Skeletal muscle satellite cell (primary cell): ENCODE measurements around the gene PTDSS2. TPM values are rescaled to one million over a fixed set of nuclear protein-coding genes. Genes with fewer than 3 reads are reported as not detected.

ENCODE experiments used
- H3K27me3 ChIP-seq: 2 replicates; pipeline ENCODE4 v1.7.0; 2013; ENCODE audit warnings: low read length; ENCODE audit not compliant: control insufficient read depth, insufficient read depth
- H3K36me3 ChIP-seq: 2 replicates; pipeline ENCODE4 v1.7.0; 2013; ENCODE audit warnings: mild to moderate bottlenecking, control low read depth, low read length; ENCODE audit not compliant: insufficient read depth
- H3K4me1 ChIP-seq: 2 replicates; pipeline ENCODE4 v1.7.0; 2013; ENCODE audit warnings: low read length; ENCODE audit not compliant: control insufficient read depth, insufficient read depth
- H3K4me2 ChIP-seq: 2 replicates; pipeline ENCODE4 v1.7.0; 2013; ENCODE audit warnings: mild to moderate bottlenecking, low read length
- H3K4me3 ChIP-seq: 2 replicates; pipeline ENCODE4 v1.7.0; 2013; ENCODE audit warnings: low read length
- H3K9ac ChIP-seq: 2 replicates; pipeline ENCODE4 v1.7.0; 2013; ENCODE audit warnings: mild to moderate bottlenecking, low read depth, low read length, moderate library complexity
- H3K9me3 ChIP-seq: replicated peaks from 2 replicates; pipeline ENCODE4 v1.7.0; 2013; ENCODE audit warnings: mild to moderate bottlenecking, control low read depth, low read length
- small RNA-seq: library from RNA; depleted of rRNA; stranded (forward); fragments of <200 nt; gene quantifications from one replicate; pipeline ENCODE3, GENCODE V24; 2012

The PTDSS2 gene

DNA sequence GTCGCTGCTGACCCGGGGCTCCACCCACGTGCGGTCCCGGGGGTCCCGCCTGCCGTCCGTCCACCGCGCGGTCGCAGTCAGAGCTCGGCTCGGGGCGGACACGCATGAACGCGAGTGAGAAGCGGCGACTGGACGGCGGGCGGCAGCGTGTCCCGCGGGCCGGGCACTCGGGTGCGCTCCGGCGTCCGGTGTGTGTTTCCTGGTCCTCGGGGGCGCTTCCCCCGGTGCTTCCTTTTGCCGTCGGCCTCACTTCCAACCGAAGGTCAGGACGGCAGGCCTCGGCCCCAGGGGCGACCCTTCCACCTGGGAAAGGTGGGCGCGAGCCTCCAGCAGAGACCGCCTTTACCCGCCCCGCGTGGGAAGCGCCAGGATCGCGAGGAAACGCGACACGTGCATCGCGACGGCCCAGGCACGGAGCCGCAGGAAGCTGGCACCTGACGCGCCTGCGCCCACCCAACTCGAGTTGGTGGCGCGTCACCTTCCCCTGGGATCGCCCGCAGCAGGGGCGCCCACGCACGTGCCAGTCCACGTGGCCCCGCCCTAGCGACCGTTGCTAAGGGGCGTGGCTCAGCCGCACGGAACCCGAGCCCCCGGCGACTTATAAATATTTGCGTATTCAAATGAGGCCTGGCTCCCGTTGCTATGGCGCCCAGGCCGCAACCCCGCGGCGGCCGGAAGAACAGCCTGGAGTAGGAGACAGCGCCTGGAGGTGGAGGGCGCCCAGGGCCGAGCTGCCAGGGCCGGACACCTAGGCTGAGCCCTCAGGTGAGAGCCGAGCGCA, 87.0 kb downstream of the PTDSS2 start, which contains the start of gene LRRC56:
TSS of gene LRRC56 (plus strand) at position 687 of the 781 bp plus-strand sequence. CDS start 3,158 bp downstream, outside the sequence.
- peaks cover 16% of the 10 kb centered on the region for H3K36me3 ChIP-seq
- H3K4me1 ChIP-seq = peaks cover 24% of the 10 kb centered on the region
- H3K27me3 ChIP-seq = no peaks in the 10 kb centered on the region
- H3K9me3 ChIP-seq = no peaks in the 10 kb centered on the region
- H3K4me2 ChIP-seq = peak within 1 kb of the TSS; percentile 76
- no peak within 1 kb of the TSS for H3K9ac ChIP-seq
- H3K4me3 ChIP-seq = peak within 1 kb of the TSS; percentile 59

DNA sequence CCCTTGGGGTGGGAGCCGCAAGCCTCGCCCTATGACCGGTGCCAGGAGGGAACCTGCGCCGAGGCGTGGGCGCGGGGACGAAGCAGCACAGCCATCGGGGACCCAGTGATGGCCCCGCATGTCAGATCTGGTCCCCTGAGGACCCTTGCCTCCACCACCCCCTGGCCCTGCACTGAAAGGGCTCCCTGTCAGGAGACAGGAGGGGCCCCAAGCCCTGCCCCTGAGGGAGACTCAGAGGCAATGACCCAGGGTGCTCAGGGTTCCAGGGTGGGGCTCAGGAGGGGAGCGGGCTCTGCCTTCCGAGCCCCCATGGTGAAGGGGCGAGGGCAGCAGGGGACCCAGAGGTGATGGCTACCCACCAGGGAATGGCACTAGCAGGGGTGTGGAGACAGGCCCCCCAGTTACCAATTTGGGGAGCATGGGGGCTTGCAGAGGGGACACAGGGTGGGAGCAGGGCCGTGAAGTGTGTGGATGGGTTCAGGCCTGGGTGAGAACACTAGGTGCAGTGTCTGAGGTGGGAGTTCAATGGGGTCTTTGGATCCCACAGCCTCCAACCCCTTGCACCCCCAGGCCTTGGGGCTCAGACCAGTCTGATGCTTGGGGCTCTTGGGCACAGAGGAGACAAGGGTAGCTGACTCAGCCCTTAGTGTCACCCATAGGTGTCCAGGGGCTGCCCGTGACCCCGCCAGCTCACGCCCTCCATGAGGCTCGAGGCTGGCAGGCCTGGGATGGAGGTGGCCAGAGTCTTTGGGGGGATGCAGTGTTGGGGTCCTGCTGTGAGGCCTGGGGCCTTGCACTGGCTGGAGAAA, 87.7 kb downstream of the PTDSS2 start:
- H3K4me1 ChIP-seq = peaks cover 24% of the 10 kb centered on the region
- H3K4me2 ChIP-seq = peak overlapping the region; percentile 76
- H3K4me3 ChIP-seq = peak overlapping the region; percentile 44
- H3K9ac ChIP-seq = no peak overlapping the region
- no peaks in the 10 kb centered on the region for H3K9me3 ChIP-seq
- peaks cover 10% of the 10 kb centered on the region for H3K36me3 ChIP-seq
- H3K27me3 ChIP-seq = no peaks in the 10 kb centered on the region

DNA sequence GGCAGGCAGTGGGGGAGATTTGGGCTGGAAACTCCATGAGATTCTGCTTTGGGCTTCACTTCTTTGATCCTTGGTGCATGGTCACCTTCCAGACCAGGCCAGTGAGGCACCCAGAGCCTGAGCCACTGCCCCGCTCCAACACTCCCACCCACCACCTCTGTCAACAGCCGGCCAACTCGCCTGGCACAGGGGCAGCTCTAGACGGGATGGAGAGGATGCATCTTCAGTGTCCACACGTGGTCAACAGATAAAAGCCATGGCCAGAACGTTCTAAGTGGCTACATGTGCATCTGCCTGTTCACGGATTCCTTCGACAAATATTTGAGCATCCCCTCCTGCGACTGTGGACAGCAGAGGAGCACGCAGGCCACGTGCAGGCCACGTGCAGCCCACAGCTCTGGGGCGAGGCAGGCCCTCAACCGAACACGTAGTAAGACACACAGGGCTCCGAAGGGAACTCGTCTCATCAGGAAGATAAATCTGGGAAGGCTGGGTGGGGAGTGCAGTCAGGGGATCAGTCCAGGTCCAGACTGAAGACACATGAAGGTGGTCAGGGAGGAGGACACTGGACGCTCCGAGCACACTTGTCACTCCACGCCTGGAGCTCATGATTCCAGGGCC, 88.5 kb downstream of the PTDSS2 start:
- Histone ChIP-seq H3K27me3 (no peaks in the 10 kb centered on the region), H3K4me3 (no peak overlapping the region), H3K4me2 (no peak overlapping the region), H3K9ac (no peak overlapping the region), H3K4me1 (peaks cover 24% of the 10 kb centered on the region), H3K9me3 (no peaks in the 10 kb centered on the region), H3K36me3 (peaks cover 5% of the 10 kb centered on the region)

DNA sequence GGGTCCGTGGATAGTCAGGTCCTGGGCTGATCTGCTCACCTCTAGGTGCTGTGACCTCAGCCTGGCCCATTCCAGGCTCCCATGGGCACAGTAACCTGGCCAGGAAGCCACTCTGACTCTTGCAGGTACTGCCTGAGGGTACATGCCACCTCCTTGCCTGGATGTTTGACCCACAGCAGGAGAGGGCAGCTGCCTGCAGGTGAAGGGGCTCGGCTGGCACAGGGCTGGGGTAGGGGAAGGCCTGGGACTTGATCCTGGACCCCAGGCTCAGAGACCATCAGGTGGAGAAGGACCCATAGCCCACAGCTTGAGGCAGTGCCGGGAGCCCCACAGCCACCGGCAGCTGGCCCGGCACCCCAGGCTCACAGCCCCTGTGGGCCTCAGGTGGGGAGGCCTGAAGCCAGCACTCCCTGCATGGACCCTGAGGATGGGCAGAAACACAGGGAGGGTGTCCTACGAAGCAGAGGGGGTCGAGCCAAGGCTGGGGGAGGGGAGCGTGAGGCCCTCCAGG, 89.9 kb downstream of the PTDSS2 start:
- Histone ChIP-seq H3K4me2 (no peak overlapping the region), H3K9ac (no peak overlapping the region), H3K36me3 (no peaks in the 10 kb centered on the region), H3K27me3 (no peaks in the 10 kb centered on the region), H3K4me3 (no peak overlapping the region), H3K4me1 (peaks cover 17% of the 10 kb centered on the region), H3K9me3 (no peaks in the 10 kb centered on the region)

Small RNA genes lying within 50 kb of the gene (small RNA-seq; reads per million reads assigned to genes)
- not detected for gene RN7SL838P
